Upper lobe of left lung (tissue), 6 donors: ENCODE data around the gene GNPDA2. TPM values are rescaled to one million over a fixed set of nuclear protein-coding genes. Genes with fewer than 3 reads are reported as not detected.

Experiments used
- ATAC-seq, 2 donors: fragments of 200-7000 bp; cut with Tn5 transposase; one replicate each; pipeline ENCODE4 v1.9.1; 2022; ENCODE audit warnings: mild to moderate bottlenecking in 2 of 2, moderate library complexity in 2 of 2; ENCODE audit not compliant: low FRiP score in 2 of 2
- DNase-seq, 2 donors: peaks; one replicate each; pipeline ENCODE4 v3.0.0-alpha.2; 2019 to 2020
- H3K27ac ChIP-seq, 4 donors: fragments of 200-600 bp; sonication (generic); one replicate each; pipeline ENCODE4 v1.5.1; 2016 to 2019
- H3K27me3 ChIP-seq, 4 donors: fragments of 200-600 bp; sonication (generic); one replicate each; pipeline ENCODE4 v1.5.1; 2017 to 2019
- H3K36me3 ChIP-seq, 4 donors: fragments of 200-600 bp; sonication (generic); one replicate each; pipeline ENCODE4 v1.5.1; 2016 to 2019
- H3K4me1 ChIP-seq, 4 donors: fragments of 200-600 bp; sonication (generic); one replicate each; pipeline ENCODE4 v1.5.1; 2018 to 2019
- H3K4me3 ChIP-seq, 4 donors: fragments of 200-600 bp; sonication (generic); one replicate each; pipeline ENCODE4 v1.5.1; 2017 to 2019; ENCODE audit warnings: mild to moderate bottlenecking in 2 of 4, moderate library complexity in 1 of 4
- H3K9me3 ChIP-seq, 4 donors: fragments of 200-600 bp; sonication (generic); one replicate each; pipeline ENCODE4 v1.5.1; 2018 to 2019
- EP300 ChIP-seq, 4 donors: sonication (generic); formaldehyde crosslinking; IDR thresholded peaks; one replicate each; pipeline ENCODE4 v1.5.1; 2017; ENCODE audit warnings: antibody characterized with exemption in 4 of 4, control low read depth in 2 of 4
- POLR2A ChIP-seq, 4 donors: fragments of 450-650 bp; IDR thresholded peaks; one replicate each; pipeline ENCODE4 v1.5.1; 2016 to 2017; ENCODE audit warnings: antibody characterized with exemption in 4 of 4, mild to moderate bottlenecking in 2 of 4
- POLR2AphosphoS5 ChIP-seq, 2 donors: sonication (generic); formaldehyde crosslinking; IDR thresholded peaks; one replicate each; pipeline ENCODE4 v1.5.1; 2017; ENCODE audit warnings: antibody characterized with exemption in 2 of 2
- WGBS, 2 donors: methylation state at CpG; one replicate each; pipeline ENCODE4 v1.1.5; 2017 to 2018; 5-methylcytosine and 5-hydroxymethylcytosine counted together
- total RNA-seq, 6 donors: library from RNA; depleted of rRNA in 4 of 6; stranded (reverse); fragments of >200 nt in 4 of 6; gene quantifications; one replicate each; pipeline versions ENCODE4 v1.1.0 to v1.2.1, GENCODE V29; 2016 to 2021
- TF ChIP-seq, protein P1 (sequence below), 6 experiments: fragments of 450-650 bp in 4 of 6; fragments of 200-600 bp in 2 of 6; sonication (generic) in 2 of 6; IDR thresholded peaks; one replicate each; pipeline ENCODE4 v1.5.1; 2016 to 2019; ENCODE audit warnings: antibody characterized with exemption in 6 of 6
- donor health status: DM: no; HTN: no; CAD: no; lungs with moderate emphysema.
- donor health status: DM: no; HTN: yes; CAD: no; lungs with severe emphysema.

The GNPDA2 gene
- total RNA-seq, 6 donors from 2014 or later = 5.2 to 15.2 (median 9.7) TPM

DNA sequence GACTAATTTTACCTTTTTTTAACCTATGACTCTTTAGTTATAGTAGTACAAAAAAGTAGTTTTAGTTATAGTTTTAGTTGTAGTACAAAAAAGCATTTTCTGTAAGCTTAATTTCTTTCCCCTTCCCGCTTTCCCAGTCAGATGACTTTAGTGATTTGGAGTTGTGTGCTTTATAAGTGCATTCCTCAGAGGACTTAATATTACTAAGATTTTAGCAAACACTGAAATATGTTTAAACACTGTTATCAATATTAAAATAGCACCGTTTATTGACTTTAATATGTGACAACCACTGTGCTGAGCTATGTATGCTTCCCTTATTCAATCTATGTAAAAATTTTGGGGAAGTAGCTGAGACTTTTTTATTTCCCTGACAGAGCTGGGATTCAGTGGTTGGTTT is 25.3 kb downstream of the GNPDA2 start:
- DNase-seq = no peak
- Histone ChIP-seq H3K9me3 (no peaks in the 10 kb centered on the region), H3K27me3 (no peaks in the 10 kb centered on the region), H3K4me3 (no peak overlapping the region), H3K4me1 (peaks cover 0 to 4% (median 0%) of the 10 kb centered on the region in 4 donors), H3K36me3 (peaks cover 10 to 79% (median 24%) of the 10 kb centered on the region in 4 donors), H3K27ac (no peak overlapping the region)
- WGBS, 2 donors = 69 to 70% methylated on average over 2 of the region's 2 CpGs
- no peak for ATAC-seq
- TF ChIP-seq POLR2A (IDR thresholded peaks at IDR 0.05) (no peak), POLR2AphosphoS5 (IDR thresholded peaks at IDR 0.05) (no peak), EP300 (IDR thresholded peaks at IDR 0.05) (no peak)
- TF ChIP-seq, protein P1, sequence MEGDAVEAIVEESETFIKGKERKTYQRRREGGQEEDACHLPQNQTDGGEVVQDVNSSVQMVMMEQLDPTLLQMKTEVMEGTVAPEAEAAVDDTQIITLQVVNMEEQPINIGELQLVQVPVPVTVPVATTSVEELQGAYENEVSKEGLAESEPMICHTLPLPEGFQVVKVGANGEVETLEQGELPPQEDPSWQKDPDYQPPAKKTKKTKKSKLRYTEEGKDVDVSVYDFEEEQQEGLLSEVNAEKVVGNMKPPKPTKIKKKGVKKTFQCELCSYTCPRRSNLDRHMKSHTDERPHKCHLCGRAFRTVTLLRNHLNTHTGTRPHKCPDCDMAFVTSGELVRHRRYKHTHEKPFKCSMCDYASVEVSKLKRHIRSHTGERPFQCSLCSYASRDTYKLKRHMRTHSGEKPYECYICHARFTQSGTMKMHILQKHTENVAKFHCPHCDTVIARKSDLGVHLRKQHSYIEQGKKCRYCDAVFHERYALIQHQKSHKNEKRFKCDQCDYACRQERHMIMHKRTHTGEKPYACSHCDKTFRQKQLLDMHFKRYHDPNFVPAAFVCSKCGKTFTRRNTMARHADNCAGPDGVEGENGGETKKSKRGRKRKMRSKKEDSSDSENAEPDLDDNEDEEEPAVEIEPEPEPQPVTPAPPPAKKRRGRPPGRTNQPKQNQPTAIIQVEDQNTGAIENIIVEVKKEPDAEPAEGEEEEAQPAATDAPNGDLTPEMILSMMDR (IDR thresholded peaks at IDR 0.05) = no peak

DNA sequence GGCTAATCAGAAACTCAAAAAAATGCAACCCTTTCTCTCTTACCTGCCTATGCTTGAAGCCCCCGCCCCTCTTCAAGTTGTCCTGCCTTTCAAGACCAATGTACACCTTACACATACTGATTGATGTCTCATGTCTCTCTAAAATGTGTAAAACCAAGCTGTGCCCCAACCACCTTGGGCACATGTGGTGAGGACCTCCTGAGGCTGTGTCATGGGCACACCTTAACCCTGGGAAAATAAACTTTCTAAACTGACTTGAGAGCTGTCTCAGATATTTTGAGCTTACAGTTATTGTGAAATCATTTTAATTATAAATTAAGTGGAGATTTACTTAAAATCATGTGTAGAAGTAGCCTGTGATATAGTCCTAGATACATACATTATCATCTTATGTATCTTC is 25.9 kb downstream of the GNPDA2 start:
- peaks cover 16 to 81% (median 23%) of the 10 kb centered on the region in 4 donors for H3K36me3 ChIP-seq
- TF ChIP-seq, protein P1 (IDR thresholded peaks at IDR 0.05) = no peak
- TF ChIP-seq EP300 (IDR thresholded peaks at IDR 0.05) = no peak
- TF ChIP-seq POLR2AphosphoS5 (IDR thresholded peaks at IDR 0.05) = no peak
- no peak for TF ChIP-seq POLR2A (IDR thresholded peaks at IDR 0.05)
- DNase-seq (no peak), ATAC-seq (no peak)
- H3K27ac ChIP-seq = no peak overlapping the region
- no peak overlapping the region for H3K4me3 ChIP-seq
- no peaks in the 10 kb centered on the region for H3K9me3 ChIP-seq
- 71 to 85% methylated on average over 1 of the region's 1 CpG for WGBS, 2 donors
- peaks cover 0 to 4% (median 0%) of the 10 kb centered on the region in 4 donors for H3K4me1 ChIP-seq
- no peaks in the 10 kb centered on the region for H3K27me3 ChIP-seq

DNA sequence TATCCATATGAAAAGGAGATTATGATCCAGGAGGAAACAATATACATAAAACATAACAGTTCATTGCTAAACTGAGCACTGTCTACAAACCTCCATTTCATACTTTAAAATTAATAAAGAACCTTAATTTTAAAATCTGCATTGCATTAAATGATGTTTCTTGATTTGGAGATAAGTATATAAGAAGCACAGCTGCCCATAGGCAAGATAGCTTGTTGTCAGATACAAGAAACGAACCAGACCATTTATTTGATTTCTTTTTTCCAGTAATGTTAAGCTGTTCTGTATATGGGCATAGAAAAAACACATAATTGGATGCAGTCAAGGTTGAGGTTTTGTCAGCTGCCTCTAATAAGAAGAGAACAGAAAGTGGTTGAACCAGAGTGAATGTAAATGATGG is 41.7 kb downstream of the GNPDA2 start:
- ATAC-seq (no peak), DNase-seq (no peak)
- Histone ChIP-seq H3K36me3 (peaks cover 5 to 75% (median 20%) of the 10 kb centered on the region in 4 donors), H3K9me3 (no peaks in the 10 kb centered on the region), H3K27me3 (no peaks in the 10 kb centered on the region), H3K27ac (no peak overlapping the region), H3K4me1 (peaks cover 6 to 11% (median 10%) of the 10 kb centered on the region in 4 donors), H3K4me3 (no peak overlapping the region)
- no peak for TF ChIP-seq POLR2A (IDR thresholded peaks at IDR 0.05)
- TF ChIP-seq, protein P1 (IDR thresholded peaks at IDR 0.05) = no peak
- TF ChIP-seq EP300 (IDR thresholded peaks at IDR 0.05) = no peak
- TF ChIP-seq POLR2AphosphoS5 (IDR thresholded peaks at IDR 0.05) = no peak
- WGBS, 2 donors = 94% methylated on average over 1 of the region's 1 CpG

DNA sequence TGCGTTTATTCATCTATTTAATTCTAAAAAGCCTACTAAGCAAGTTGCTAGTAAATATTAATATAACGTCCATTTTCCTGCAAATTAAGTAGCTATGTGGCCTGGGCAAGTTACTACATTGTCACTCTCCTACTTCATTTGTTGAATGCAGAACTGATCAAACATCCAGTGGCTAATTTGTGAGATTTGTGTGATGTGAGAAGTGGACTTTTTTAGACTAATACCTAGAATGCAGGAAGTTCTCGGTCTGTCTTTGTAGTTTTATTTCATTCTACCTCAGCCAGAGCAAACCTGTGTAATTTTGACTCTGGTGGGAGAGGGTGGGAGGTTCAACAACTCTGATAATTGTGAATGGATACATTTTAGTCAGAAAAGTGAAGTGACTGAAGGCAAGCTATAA is 47.3 kb downstream of the GNPDA2 start:
- WGBS, 2 donors = 3 to 4% methylated on average over 3 of the region's 3 CpGs
- no peak for ATAC-seq

More for the DNA sequence above, 47.3 kb downstream of the GNPDA2 start:
- H3K36me3 ChIP-seq = peaks cover 0 to 22% (median 5%) of the 10 kb centered on the region in 4 donors
- H3K4me3 ChIP-seq = peak overlapping the region; percentile 66 to 94 (median 76)
- DNase-seq = no peak
- TF ChIP-seq, protein P1 (IDR thresholded peaks at IDR 0.05) = no peak
- TF ChIP-seq POLR2AphosphoS5 (IDR thresholded peaks at IDR 0.05) (no peak), EP300 (IDR thresholded peaks at IDR 0.05) (no peak), POLR2A (IDR thresholded peaks at IDR 0.05) (no peak)
- peaks cover 17 to 21% (median 19%) of the 10 kb centered on the region in 4 donors for H3K4me1 ChIP-seq
- H3K9me3 ChIP-seq = no peaks in the 10 kb centered on the region
- peak overlapping the region; percentile 84 to 95 (median 91) for H3K27ac ChIP-seq
- H3K27me3 ChIP-seq = no peaks in the 10 kb centered on the region
